ENCODE measurements around the gene WWC2.

DNA sequence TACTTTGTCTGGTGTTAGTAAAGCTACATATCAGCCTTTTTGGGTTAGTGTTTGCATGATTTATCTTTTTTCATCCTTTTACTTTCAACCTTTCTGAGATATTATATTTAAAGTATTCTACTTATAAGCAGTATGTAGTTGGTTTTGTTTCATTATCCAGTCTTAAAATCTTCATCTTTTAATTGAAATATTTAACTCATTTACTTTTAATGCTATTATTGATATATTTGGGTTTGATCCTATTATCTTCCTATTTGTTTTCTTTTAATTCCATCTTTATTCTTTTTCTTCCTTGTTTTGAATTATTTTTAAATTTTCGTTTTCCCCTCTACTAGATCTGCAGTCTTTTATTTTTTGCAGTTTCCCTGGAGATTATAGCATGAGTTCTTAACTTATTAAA is 177.0 kb downstream of the WWC2 start:
- no peak for TF ChIP-seq POLR2A (IDR thresholded peaks at IDR 0.05; ENCODE audit: low read length)
- no peak for TF ChIP-seq GATA1 (IDR thresholded peaks at IDR 0.05; ENCODE audit: low read depth, low read length)

Measured in erythroblast (primary cell).